ENCODE measurements around the gene FBXO2. TPM values are rescaled to one million over a fixed set of nuclear protein-coding genes. Genes with fewer than 3 reads are reported as not detected.

The FBXO2 gene
- total and polyA plus RNA-seq, 9 of the 15 experiments (the other 6 are each of a cell fraction or from before 2014, with no cell fraction given) = 0.04 to 1.9 (median 0.27) TPM

- TF ChIP-seq, protein P1, sequence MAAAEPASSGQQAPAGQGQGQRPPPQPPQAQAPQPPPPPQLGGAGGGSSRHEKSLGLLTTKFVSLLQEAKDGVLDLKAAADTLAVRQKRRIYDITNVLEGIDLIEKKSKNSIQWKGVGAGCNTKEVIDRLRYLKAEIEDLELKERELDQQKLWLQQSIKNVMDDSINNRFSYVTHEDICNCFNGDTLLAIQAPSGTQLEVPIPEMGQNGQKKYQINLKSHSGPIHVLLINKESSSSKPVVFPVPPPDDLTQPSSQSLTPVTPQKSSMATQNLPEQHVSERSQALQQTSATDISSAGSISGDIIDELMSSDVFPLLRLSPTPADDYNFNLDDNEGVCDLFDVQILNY (CRISPR knock-in tag; IDR thresholded peaks at IDR 0.05) = peak; percentile 44; the same call in 1 of the 2 replicates
- no peak for TF ChIP-seq BCL6 (CRISPR knock-in tag; IDR thresholded peaks at IDR 0.05)
- no peak for TF ChIP-seq ZEB2 (IDR thresholded peaks at IDR 0.05)
- no peak for TF ChIP-seq DMBX1 (CRISPR knock-in tag; IDR thresholded peaks at IDR 0.05; ENCODE audit: borderline replicate concordance)
- TF ChIP-seq ZNF561 (CRISPR knock-in tag; conservative IDR thresholded peaks at IDR 0.05) = no peak
- no peak for TF ChIP-seq ASH1L (IDR thresholded peaks at IDR 0.05; ENCODE audit: borderline replicate concordance, low read depth, partially characterized antibody)
- TF ChIP-seq, protein P2, sequence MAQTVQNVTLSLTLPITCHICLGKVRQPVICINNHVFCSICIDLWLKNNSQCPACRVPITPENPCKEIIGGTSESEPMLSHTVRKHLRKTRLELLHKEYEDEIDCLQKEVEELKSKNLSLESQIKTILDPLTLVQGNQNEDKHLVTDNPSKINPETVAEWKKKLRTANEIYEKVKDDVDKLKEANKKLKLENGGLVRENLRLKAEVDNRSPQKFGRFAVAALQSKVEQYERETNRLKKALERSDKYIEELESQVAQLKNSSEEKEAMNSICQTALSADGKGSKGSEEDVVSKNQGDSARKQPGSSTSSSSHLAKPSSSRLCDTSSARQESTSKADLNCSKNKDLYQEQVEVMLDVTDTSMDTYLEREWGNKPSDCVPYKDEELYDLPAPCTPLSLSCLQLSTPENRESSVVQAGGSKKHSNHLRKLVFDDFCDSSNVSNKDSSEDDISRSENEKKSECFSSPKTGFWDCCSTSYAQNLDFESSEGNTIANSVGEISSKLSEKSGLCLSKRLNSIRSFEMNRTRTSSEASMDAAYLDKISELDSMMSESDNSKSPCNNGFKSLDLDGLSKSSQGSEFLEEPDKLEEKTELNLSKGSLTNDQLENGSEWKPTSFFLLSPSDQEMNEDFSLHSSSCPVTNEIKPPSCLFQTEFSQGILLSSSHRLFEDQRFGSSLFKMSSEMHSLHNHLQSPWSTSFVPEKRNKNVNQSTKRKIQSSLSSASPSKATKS (CRISPR knock-in tag; IDR thresholded peaks at IDR 0.05) = no peak
- TF ChIP-seq ZFX (CRISPR knock-in tag; IDR thresholded peaks at IDR 0.05) = peak; percentile 90
- TF ChIP-seq ZC3H8 (IDR thresholded peaks at IDR 0.05) = no peak
- TF ChIP-seq USF1 (CRISPR knock-in tag; IDR thresholded peaks at IDR 0.05) = no peak
- TF ChIP-seq, protein P3, sequence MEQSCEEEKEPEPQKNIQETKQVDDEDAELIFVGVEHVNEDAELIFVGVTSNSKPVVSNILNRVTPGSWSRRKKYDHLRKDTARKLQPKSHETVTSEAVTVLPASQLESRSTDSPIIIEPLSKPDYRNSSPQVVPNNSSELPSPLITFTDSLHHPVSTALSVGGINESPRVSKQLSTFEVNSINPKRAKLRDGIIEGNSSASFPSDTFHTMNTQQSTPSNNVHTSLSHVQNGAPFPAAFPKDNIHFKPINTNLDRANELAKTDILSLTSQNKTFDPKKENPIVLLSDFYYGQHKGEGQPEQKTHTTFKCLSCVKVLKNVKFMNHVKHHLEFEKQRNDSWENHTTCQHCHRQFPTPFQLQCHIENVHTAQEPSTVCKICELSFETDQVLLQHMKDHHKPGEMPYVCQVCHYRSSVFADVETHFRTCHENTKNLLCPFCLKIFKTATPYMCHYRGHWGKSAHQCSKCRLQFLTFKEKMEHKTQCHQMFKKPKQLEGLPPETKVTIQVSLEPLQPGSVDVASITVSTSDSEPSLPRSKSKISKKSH (CRISPR knock-in tag; IDR thresholded peaks at IDR 0.05) = no peak
- TF ChIP-seq, protein P4, sequence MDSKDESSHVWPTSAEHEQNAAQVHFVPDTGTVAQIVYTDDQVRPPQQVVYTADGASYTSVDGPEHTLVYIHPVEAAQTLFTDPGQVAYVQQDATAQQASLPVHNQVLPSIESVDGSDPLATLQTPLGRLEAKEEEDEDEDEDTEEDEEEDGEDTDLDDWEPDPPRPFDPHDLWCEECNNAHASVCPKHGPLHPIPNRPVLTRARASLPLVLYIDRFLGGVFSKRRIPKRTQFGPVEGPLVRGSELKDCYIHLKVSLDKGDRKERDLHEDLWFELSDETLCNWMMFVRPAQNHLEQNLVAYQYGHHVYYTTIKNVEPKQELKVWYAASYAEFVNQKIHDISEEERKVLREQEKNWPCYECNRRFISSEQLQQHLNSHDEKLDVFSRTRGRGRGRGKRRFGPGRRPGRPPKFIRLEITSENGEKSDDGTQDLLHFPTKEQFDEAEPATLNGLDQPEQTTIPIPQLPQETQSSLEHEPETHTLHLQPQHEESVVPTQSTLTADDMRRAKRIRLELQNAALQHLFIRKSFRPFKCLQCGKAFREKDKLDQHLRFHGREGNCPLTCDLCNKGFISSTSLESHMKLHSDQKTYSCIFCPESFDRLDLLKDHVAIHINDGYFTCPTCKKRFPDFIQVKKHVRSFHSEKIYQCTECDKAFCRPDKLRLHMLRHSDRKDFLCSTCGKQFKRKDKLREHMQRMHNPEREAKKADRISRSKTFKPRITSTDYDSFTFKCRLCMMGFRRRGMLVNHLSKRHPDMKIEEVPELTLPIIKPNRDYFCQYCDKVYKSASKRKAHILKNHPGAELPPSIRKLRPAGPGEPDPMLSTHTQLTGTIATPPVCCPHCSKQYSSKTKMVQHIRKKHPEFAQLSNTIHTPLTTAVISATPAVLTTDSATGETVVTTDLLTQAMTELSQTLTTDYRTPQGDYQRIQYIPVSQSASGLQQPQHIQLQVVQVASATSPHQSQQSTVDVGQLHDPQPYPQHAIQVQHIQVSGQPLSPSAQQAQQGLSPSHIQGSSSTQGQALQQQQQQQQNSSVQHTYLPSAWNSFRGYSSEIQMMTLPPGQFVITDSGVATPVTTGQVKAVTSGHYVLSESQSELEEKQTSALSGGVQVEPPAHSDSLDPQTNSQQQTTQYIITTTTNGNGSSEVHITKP (IDR thresholded peaks at IDR 0.05; ENCODE audit: partially characterized antibody) = peak; percentile 95
- no peak for TF ChIP-seq MCM3 (IDR thresholded peaks at IDR 0.05)
- TF ChIP-seq PHF8 (IDR thresholded peaks at IDR 0.05; ENCODE audit: borderline replicate concordance, low read length) = peak; percentile 72; the same call in 1 of the 2 replicates
- peak; percentile 98 for TF ChIP-seq KLF16 (IDR thresholded peaks at IDR 0.05)
- peak; percentile 65; the same call in 1 of the 2 replicates for TF ChIP-seq NBN (IDR thresholded peaks at IDR 0.05; ENCODE audit: low read depth)
- TF ChIP-seq MTA3 (IDR thresholded peaks at IDR 0.05; ENCODE audit: borderline replicate concordance) = 0 out of 2 replicates have a peak, but pooled peaks have one; percentile 19
- peak; percentile 98 for TF ChIP-seq CREM (IDR thresholded peaks at IDR 0.05; ENCODE audit: low read depth)
- TF ChIP-seq MAFG (tag; conservative IDR thresholded peaks at IDR 0.05) = no peak
- TF ChIP-seq PPARD (CRISPR knock-in tag; IDR thresholded peaks at IDR 0.05) = no peak
- no peak for TF ChIP-seq HNRNPH1 (optimal IDR thresholded peaks at IDR 0.05; ENCODE audit: low read depth, low read length)
Observed at GRCh38 chr1:11681071-11681771, 27.0 kb upstream of the FBXO2 start, which contains the start of gene MAD2L2 (continued).

Measured in K562 (cell line).